Stimulated activated CD4-positive, alpha-beta T cell treated with anti-CD3 and anti-CD28 coated beads, Interleukin-12 subunit alpha, Interleukin-12 subunit beta, amount 100 ng/mL, for 4 hours (primary cell): ENCODE measurements around the gene EGFL7.

ENCODE experiments used
- DNase-seq: peaks from one replicate; pipeline ENCODE4 v3.0.0-alpha.2; 2020

Gene EGFL7

DNA sequence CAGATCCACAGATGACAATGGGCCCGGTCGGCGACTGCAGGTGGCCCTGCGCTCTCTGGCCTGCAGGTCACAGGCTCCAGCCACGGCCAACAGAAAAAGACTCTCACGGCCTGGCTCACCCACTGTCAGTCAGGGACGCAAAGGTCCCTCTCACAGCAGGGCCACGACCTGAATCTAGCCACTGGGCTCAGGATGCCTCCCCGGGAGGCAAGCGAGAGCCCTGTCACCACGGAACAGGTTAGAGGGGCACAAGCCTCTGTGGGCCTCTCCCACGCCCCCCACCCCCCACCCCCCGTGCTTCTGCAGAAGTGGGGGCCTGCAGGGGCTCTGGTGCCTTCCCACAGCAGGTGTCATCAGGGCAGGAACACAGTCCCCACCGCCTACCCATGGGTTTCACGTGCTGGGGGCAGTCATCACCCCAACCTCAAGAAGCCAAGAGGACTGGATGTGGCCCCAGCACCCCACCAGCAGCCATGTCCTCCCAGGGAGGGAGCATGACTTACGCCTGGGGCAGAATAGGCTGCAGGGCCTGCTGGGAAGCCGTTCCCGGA lies 17.3 kb upstream of the EGFL7 start:
- DNase-seq, result no peak

GRCh38 chr9:136645903-136646754 lies 16.6 kb upstream of the EGFL7 start:
- no peak for DNase-seq

DNA sequence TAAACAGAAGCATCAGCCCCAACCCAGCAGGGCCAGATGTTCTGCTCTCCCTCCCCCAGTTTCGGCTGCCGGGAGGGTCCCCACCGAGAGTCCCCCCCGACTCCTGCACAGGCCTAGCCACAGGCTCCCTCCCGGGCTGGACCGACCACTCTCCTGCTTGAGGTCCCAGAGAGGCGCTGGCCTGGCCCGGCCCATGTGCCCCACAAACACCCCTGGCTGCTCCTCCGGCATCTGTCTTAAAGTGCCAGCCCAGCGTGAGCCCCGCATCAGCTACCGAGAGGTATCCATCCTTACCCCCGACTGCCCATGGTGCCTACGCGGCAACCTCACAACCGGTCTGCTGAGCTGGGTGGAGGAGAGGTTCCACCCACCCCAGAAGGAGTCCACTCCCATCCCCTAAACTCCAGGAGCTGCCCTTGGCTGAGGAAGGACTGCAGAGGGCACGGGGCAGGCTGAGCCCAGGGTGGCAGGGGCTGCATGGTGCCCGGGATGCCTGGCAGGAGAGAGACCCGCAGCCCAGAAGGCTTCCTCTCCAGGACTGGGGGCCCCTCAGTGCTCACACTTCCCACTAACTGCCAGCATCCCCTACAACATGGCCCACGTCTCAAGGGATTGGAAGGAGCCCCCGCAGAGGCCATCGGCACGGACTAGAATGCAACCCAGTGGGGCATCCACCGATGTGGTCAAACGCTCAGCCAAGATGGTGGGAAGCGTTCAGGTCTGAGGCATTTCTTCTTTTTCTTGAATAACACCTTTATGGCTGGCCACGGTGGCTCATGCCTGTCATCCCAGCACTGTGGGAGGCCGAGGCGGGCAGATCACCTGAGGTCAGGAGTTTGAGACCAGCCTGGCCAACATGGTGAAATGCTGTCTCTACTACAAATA lies 15.6 kb upstream of the EGFL7 start:
- no peak for DNase-seq

GRCh38 chr9:136648751-136649150 lies 14.0 kb upstream of the EGFL7 start:
- DNase-seq, result no peak

GRCh38 chr9:136650021-136650420 lies 12.7 kb upstream of the EGFL7 start:
- no peak for DNase-seq

DNA sequence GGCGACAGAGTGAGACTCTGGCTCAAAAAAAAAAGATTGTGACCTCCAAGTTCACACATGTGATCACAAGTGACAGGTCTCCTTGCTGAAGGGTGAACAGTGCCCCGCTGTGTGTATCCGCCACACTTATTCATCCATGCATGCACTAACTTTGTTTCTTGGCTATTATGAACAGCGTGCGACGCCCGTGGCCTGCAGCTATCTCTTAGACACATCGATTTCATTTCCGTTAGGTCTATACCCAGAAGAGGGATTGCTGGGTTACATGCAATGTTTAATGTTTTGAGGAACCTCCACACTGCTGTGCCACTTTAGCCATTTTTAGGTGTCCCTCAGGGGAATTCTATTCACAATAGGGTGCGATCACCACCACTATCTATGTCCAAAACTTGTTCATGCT lies 12.1 kb upstream of the EGFL7 start:
- no peak for DNase-seq

GRCh38 chr9:136651860-136652259 lies 10.9 kb upstream of the EGFL7 start:
- DNase-seq, result no peak

DNA sequence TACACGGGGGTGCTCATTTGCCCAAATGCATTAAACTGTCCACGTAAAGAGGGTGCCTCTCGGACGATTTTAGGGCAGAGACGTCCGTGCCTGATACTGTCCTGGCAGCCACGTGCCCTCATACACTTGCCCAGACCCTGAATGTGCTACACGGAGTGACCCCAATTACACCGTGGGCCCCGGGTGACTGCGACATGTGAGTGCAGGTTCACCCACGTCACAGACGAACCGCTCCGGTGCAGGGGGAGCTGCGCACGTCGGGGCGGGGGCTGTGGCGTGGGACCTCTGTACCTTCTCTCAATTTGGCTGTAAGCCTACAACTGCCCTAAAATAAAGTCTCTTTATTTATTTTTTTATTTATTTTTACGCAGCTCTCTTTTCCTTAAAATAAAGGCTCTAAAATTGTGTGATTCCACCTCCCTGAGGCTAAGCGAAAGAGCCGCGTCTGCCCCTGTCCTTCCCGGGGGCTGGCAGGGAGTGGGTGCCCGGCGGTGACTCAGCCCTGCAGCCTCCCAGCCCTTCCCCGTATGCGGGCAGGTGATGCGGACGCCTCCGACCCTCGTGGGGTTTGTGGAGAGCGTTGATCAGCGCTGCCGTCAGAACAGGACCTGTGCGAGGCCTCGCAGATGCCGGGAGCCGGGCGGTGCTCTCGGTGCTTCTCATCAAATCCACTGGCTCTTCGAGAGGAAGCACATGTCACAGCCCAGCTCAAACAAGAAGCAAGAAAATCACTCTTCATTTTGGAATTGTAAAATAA lies 9.2 kb upstream of the EGFL7 start:
- DNase-seq, result no peak

DNA sequence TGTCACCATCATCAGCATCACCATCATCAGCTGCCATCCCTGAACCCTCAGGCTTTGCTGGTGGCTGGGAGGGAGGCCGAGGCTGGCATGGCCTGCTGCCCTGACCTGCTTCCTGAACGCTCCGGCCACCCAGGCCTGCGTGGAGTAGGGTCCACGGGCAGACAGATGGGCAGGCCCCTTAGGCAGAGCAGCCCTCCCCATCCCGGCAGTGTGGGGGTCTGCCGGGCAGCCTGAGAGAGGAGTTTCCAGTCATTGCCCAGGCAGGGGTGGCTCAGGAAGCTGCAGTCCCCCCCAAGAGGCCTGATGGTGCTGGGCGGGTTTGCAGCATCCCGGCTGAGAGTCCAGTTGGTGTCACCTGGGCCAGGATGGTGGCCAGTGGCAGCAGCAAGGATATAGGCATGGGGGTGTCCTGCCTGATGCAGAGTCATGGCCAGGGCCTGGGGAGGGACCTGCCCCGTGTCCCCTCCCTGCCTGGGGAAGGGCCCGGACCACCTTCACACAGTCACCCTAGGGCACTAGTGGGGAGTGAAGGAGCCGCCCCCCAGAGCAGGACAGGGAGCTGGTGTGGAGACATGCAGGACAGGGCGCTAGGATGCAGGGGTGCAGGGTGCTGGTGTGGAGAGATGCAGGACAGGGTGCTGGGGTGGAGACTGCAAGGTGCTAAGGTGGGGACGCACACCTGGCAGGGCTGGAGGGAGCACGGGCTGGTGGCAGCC lies 7.7 kb upstream of the EGFL7 start:
- DNase-seq, result no peak

- DNase-seq, result no peak
Measured at GRCh38 chr9:136655536-136656182, 7.1 kb upstream of the EGFL7 start.

DNA sequence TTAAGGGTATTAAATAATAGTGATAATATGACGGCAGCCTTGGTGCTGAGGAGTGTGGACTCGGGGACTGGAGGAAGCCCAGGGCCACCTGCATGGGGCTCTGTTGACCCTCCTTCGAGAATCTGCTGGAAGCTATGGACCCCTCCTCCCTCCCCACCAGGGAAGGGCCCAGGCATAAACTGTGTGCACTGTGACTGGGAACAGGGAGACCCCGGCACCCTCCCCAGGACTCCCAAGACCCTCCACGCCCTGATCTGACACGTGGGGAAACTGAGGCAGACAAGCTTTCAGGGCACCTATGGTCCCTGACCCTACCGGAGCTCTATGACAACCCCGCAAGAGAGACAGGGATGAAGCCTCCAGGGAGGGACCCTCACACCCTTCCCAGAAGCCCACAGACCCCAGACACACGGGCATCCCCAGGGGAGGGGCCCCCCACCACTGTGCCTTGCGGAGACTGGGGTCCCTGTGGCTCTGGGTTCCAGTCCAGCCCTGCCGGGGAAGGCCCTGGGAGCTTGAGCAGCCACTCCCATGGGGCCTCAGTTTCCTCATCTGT lies 6.5 kb upstream of the EGFL7 start:
- no peak for DNase-seq

GRCh38 chr9:136656795-136657611 lies 5.7 kb upstream of the EGFL7 start:
- no peak for DNase-seq

DNA sequence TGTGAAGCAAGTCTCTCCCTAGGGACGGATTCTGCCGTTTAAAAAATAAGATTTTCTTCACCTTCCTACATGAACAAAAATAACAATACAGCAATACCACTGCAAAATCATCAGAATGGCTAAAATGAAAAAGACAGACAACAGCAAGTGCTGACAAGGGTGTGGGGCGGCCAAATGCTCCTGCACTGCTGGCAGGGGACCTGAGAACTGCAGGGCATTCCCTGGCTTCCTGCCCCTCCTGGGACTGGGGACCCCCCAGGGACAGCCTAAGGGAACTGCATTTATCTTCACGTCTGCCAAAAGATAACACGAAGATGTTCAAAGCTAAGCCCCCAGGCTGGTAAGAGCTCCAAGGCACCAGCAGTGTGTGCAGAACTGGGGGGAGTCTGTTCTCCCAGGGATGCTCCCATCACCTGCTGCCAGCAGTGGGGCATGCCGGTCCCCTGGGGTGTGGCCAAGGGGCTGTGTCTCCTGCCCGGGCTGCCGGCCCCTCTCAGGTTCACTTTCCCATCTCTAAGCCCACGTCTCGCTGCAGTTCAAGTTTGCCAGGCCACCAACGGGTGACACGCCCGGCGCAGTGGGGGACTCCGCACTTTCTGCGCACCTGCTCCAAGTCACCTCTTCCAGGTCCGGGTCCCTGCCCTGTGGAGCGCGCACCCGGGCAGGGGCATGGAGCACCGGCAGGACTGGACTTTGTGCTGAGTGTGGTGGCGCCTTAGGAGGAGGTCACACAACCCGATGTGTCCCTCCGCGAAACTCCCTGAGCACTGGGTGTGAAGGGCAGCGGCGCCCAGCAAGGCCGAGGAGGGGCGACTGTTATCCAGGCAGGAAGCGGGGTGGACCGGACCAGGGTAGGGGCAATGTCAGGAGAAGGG lies 4.5 kb upstream of the EGFL7 start:
- no peak for DNase-seq

DNA sequence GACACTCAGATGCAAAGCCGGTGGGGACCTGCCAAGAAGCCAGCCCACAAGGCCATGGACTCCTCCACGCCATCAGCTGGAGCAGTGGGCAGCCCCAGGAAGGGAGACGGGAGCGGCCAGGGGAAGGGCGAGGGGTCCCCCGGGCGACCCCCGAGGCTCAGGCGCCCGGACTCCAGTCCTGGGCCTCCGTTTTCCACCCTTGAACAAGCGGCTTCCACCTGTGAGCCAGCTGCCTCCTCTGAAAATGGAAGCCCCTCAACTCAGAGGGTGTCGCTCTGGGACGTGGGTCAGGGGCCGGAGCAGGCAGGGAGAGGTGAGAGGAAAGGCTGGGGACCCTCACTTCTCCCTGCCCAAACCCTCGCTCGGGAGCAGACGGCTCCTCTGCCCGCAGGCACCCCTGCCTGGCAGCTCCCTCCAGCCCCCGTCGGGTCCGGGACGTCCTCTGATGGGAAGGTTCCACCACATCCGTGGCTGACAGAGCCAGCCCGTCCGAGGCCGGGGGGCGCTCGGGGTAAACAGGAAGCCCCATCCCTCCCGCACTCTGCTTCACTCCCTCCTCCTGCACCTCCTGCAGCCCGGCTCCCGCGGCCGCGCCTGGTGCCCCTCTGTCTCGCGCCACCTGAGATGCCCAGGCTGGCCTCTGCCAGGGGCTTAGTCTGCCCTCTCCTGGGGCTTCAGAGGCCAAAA lies 3.7 kb upstream of the EGFL7 start:
- DNase-seq, result no peak

DNA sequence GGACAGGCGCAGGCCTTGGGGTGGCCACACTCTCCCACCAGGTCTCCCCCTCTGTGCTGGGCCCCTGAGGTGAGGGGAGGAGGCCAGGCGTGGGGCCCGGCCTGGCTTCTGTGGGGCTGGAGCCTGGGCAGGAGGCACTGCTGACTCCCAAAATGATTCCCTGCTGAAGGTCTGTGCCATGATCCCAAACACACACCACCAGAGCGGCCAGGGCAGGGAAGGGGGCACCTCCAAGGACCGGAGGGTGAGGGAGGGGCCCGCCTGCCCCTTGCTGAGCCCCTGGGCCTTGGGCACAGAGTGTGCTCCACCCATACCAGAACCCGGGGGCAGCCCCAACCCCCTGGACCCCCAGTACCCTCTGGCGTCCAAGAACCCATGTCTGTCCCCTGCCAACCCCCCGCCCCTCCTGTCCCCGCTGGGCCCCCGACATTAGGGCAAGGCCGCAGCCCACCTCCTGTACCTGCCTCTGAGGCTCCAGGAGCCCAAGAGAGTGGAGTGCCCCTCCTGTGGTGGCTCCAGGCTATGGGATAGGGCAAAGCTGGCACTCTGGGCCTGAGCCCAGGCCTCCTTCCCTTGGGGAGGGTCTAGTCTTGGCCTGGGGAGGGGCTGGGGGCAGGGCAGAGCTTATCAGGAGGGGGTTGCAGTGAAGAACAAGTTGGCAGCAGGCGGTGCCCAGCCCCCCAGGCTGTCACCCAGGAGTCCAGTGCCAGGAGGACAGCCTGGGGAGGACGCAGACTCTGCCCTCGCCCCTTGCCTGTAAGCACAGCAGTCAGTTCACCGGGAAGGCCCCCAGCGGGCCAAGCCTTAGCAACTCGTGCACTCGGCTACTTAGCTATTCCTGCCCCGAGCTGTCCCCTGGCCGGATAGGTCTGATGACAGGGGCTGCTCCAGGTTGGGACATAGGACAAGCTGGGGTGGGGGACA lies 2.6 kb upstream of the EGFL7 start:
- no peak for DNase-seq

DNA sequence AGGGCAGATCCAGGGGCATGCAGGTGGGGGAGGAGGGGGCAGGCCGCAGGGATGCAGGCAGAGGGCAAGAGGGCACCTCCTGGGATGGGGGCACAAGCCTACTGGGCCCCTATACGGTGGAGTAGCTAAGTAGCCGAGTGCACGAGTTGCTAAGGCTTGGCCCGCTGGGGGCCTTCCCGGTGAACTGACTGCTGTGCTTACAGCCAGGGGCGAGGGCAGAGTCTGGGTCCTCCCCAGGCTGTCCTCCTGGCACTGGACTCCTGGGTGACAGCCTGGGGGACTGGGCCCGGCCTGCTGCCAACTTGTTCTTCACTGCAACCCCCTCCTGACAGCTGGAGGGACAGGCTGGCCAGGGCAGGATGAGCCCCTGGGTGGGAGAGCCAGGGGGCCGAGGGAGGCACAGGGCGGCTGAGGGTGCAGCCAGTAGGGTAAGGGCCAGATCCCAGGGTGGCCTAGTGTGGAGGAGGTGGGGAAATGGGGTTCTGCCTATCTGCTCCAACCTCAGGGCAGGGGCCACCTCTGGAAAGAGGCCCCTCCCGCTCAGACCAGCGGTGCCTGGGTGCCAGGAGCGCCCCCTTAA lies 1.7 kb upstream of the EGFL7 start:
- DNase-seq, result no peak

DNA sequence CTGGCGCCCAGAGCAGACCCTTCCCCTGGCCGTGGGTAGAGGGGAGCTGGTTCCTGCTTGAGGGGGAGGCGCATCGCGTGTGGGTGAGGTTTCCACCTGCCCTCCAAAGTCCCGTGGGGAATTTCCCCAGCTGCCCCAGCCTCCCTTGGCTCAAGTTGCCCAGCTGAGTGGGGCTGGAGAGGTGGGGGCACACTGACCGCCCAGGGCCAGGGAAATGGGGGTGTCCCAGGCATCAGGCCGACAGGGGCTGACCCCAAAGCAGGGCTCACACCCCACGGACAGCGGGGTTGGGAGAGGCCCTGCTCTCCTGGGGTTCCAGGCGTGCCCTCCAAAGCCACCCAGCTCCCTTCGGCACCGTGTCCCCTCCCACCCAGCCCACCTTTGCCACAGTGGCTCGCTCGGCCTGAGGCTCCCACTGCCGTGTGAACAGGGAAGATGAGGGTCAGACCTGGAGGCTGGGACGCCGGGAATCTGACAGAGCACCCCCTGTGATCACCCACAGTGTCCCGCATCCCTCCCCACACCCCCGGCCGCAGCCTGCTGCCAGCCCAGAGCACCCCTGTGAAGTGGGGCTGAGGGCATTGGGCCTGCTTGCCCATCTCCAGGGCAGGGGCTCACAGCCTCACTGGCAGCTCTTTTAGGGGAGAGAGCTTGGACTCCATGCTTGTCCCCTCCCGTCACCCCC lies 933 bp upstream of the EGFL7 start:
- DNase-seq, result no peak
